ENCODE data around the gene UBE4A.
"Not testable (repeated sequence)": the region's sequence is repeated elsewhere in the genome, so short reads cannot be mapped to it uniquely, and the experiment has no call there.

Gene UBE4A

DNA sequence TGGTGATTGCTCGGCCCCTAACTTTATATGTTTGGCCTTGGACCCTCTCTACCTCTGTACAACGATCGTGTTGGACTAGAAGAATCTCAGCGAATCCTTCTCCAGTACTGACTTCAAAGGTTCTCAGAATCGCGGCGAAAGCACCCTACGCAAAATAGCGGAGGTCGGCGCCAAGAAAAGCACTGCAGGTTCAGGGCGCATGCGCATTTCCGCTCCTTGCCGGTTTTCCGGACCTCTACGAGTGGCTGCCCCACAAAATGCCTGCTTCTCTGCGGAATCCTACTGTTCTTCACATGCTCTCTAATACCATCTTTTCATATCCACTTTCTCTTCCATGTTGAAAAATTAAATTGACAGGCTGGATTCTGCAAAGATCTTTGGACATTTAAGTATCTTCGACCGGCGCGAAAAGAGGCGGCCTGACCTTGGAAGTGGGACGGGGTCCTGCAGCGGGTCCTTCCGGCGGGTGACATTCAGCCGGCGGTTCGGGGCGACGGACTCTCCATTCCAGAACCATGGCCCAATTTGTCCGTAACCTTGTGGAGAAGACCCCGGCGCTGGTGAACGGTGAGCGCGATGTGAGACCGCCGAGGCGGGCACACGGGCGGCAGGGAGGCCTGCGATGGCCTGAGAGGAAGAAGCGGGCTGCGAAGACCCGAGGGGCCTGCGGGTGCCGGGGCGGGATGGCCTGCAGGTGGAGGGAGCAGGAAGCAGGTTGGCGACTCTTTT lies 41.9 kb downstream of the UBE4A start, which contains the start of gene ATP5MG:
TSS of gene ATP5MG (plus strand) at position 456 of the 729 bp plus-strand sequence. CDS start at position 516, 60 bp downstream.
- TF ChIP-seq, protein P1, sequence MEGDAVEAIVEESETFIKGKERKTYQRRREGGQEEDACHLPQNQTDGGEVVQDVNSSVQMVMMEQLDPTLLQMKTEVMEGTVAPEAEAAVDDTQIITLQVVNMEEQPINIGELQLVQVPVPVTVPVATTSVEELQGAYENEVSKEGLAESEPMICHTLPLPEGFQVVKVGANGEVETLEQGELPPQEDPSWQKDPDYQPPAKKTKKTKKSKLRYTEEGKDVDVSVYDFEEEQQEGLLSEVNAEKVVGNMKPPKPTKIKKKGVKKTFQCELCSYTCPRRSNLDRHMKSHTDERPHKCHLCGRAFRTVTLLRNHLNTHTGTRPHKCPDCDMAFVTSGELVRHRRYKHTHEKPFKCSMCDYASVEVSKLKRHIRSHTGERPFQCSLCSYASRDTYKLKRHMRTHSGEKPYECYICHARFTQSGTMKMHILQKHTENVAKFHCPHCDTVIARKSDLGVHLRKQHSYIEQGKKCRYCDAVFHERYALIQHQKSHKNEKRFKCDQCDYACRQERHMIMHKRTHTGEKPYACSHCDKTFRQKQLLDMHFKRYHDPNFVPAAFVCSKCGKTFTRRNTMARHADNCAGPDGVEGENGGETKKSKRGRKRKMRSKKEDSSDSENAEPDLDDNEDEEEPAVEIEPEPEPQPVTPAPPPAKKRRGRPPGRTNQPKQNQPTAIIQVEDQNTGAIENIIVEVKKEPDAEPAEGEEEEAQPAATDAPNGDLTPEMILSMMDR (IDR thresholded peaks at IDR 0.05; ENCODE audit: extremely low read depth, missing control alignments): no peak
- peak; percentile 88 for DNase-seq (ENCODE audit: low spot score)

DNA sequence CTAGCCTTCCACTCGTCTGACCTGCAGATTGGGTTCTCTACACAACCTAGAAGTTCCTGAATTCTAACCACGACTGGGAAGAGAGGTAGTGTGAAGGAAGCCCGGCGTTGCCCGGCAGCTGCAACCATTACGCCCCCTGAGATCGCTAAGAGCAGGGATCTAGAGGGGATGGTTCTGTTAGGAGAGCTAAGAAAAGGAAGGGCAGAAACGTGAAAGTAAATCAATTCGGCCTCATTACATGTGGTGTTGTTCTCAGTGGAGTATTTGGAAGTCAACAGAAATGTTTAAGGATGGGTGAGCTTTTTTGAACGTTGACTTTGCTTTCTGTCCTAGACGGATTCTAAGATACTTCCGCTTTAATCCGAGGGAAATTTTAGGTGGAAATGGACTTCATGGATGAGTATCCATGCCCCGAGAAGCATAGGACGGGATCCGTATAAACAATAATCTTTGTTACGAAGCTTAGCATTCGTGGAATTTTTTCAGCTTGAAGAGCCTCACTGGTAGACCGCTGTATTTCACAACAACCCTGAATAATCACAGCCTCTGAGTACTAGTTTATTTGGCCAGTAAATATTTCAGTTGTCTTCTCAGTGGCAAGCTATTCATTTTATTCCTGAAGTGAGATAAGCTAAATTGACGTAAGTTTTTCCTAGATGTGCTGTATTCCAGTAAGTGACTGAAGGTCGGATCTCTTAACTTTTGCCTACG lies 42.6 kb downstream of the UBE4A start:
- DNase-seq (ENCODE audit: low spot score): no peak
- TF ChIP-seq, protein P1 (IDR thresholded peaks at IDR 0.05; ENCODE audit: extremely low read depth, missing control alignments): no peak

DNA sequence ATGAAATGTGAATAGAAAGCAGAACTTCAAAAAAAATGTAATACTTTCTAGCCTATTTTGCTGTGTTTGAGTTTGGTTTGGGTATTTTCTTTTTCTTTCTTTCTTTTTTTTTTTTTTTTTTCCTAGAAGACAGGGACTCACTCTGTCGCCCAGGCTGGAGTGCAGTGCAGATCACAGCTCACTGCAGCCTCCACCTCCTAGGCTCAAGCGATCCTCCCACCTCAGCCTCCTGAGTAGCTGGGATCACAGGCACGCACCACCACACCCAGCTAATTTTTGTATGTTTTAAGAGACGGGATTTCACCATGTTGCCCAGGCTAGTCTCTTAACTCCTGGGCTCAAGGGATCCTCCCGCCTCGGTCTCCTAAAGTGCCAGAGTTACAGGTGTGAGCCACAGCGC lies 43.2 kb downstream of the UBE4A start:
- not testable (repeated sequence) for DNase-seq (ENCODE audit: low spot score)

DNA sequence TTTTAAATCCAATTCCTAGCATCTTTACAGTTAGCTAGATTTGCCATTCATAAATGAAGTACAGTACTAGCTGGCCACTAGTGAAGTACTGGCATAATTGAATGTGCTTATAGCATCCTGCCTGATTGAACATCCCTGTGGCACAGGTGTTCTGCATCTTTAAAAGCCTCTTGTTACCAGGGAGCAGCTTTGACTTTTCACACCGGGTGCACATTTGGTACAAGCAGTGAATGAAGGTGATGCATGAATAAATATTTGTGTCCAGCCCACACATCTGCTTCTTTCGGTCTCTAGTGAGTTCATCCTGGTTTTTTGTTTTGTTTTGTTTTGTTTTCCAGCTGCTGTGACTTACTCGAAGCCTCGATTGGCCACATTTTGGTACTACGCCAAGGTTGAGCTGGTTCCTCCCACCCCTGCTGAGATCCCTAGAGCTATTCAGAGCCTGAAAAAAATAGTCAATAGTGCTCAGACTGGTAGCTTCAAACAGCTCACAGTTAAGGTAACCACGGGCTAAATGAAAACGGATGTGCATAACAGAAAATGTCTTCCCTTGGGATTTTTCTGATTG lies 47.3 kb downstream of the UBE4A start:
- DNase-seq (ENCODE audit: low spot score): no peak
- TF ChIP-seq, protein P1 (IDR thresholded peaks at IDR 0.05; ENCODE audit: extremely low read depth, missing control alignments): no peak

DNA sequence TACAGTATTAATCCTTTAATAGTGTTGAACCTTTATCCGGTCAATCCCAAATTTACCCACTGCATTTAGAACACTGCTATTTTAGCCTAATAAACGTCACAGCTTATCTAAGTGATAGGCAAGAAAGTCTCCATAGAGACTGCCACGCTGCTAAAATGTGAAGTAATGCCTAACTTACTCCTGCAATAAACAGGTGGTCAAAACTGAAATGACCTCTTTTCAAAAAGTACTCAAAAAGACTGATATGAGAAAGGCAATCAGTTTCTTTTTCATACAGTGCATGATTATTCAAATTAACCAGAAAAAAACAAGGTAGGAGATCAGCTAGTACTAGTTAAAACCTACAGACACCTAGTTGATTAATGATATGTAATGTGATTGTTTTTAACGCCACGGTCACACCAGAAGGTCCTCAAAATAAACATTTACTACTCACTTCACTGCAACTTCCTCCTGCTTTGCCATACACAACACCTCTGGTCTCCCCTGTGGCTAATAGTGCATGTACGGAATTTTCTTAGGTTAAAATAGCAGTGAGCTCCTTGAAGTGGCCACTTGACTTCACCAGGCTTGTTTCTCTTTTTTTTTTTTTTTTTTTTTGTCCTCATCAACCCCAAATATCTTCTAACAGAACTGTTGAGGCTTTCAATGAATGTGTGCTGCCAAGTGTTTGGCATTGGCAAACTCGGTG lies 50.8 kb downstream of the UBE4A start:
- peak; percentile 26 for DNase-seq (ENCODE audit: low spot score)

DNA sequence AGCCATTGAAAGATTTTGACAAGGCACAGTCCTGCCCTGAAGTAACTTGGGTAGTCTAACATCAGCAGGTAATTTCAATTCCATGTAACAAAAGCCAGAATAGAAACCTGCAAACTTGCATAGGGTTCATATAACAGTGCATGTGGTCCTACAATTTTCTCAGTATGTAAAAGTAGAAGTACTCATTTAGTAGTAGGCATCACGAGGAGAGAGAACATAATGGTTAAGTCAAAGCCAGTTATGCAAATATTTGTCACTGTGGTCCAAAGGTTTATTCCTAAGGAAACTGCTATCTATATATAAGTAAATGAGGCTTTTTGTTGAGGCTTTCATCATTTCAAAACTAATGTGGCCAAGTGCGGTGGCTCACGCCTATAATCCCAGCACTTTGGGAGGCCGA lies 52.1 kb downstream of the UBE4A start:
- TF ChIP-seq, protein P1 (IDR thresholded peaks at IDR 0.05; ENCODE audit: extremely low read depth, missing control alignments): no peak
- no peak for DNase-seq (ENCODE audit: low spot score)

More for the DNA sequence above, 50.8 kb downstream of the UBE4A start:
- TF ChIP-seq, protein P1 (IDR thresholded peaks at IDR 0.05; ENCODE audit: extremely low read depth, missing control alignments): no peak

DNA sequence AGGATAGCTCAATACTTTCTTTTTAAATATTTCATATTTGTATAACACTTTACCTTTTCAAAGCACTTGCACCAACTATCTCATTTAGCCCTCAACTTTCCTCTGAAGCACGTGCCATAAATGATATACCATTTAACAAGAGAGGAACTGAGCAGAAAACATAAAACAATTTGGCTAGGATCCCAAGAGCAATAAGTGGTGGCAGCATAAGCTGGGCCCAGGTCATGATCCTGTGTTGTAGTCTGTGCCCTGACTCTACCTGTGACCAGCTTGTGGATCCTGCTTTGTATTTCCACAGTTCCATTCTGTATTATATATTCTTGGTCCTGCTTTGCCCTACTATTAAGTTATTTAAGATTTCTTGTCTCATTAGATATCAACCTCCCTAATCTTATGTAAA lies 53.5 kb downstream of the UBE4A start:
- DNase-seq (ENCODE audit: low spot score): no peak
- TF ChIP-seq, protein P1 (IDR thresholded peaks at IDR 0.05; ENCODE audit: extremely low read depth, missing control alignments): no peak

Data from GM20000 (cell line).